ENCODE measurements around the gene RPL3.

DNA sequence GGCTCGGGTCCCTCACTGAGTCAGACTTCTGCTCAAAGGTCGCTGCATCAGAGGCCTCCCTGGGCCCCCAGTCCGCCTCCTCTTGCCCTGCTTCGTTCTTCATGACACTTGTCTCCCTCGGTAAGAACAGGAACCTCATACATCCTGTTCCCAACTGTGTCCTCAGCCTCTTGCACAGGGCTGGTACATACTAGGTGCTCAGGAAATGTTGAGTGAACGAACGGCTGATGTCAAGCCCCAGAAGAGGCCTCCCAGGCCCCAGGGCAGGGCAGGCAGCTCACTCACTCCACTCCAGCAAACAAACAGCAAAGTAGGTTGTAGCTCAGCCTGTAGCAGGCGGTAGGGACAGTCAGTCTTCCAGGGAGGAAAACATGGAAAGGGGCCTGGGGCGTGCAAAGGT lies 47.6 kb upstream of the RPL3 start:
- TF ChIP-seq EZH2 (IDR thresholded peaks at IDR 0.05; ENCODE audit: borderline replicate concordance, low read length) = no peak
- TF ChIP-seq, protein P1, sequence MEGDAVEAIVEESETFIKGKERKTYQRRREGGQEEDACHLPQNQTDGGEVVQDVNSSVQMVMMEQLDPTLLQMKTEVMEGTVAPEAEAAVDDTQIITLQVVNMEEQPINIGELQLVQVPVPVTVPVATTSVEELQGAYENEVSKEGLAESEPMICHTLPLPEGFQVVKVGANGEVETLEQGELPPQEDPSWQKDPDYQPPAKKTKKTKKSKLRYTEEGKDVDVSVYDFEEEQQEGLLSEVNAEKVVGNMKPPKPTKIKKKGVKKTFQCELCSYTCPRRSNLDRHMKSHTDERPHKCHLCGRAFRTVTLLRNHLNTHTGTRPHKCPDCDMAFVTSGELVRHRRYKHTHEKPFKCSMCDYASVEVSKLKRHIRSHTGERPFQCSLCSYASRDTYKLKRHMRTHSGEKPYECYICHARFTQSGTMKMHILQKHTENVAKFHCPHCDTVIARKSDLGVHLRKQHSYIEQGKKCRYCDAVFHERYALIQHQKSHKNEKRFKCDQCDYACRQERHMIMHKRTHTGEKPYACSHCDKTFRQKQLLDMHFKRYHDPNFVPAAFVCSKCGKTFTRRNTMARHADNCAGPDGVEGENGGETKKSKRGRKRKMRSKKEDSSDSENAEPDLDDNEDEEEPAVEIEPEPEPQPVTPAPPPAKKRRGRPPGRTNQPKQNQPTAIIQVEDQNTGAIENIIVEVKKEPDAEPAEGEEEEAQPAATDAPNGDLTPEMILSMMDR (IDR thresholded peaks at IDR 0.05; ENCODE audit: low read length) = no peak

Measured in OCI-LY1 (cell line).